CD14-positive monocyte (primary cell): ENCODE measurements around the gene NLE1. TPM values are rescaled to one million over a fixed set of nuclear protein-coding genes. Genes with fewer than 3 reads are reported as not detected.
A peak's percentile ranks its signal among the peaks of the same experiment; 100 is the strongest.

Experiments used
- DNase-seq, 3 donors: peaks; one replicate each; pipeline ENCODE4 v3.0.0-alpha.2; 2011 to 2022
- H2AFZ ChIP-seq: 2 replicates; pipeline ENCODE4 v1.6.0; 2012; ENCODE audit warnings: mild to moderate bottlenecking, low read depth, low read length, inconsistent platforms; ENCODE audit not compliant: insufficient read depth, poor library complexity, severe bottlenecking
- H3K27ac ChIP-seq, 2 donors: 1 replicate in 1 of 2; 2 replicates in 1 of 2; pipeline ENCODE4 v1.5.1; 2012 to 2013; ENCODE audit warnings: low read length in 2 of 2, control low read depth in 1 of 2, inconsistent platforms in 1 of 2, low read depth in 1 of 2, mild to moderate bottlenecking in 1 of 2
- H3K27me3 ChIP-seq, 2 donors: one replicate each; pipeline versions ENCODE4 v1.6.0 to v1.6.1; 2011 to 2013; ENCODE audit warnings: low read length in 2 of 2; ENCODE audit not compliant: control insufficient read depth in 2 of 2, insufficient read depth in 2 of 2
- H3K36me3 ChIP-seq, 2 donors: replicated peaks in 1 of 2; 1 replicate in 1 of 2; 2 replicates in 1 of 2; pipeline versions ENCODE4 v1.5.1 to v1.6.1; 2012 to 2013; ENCODE audit warnings: low read length in 2 of 2, control low read depth in 1 of 2, inconsistent platforms in 1 of 2, mild to moderate bottlenecking in 1 of 2; ENCODE audit not compliant: insufficient read depth in 2 of 2, control insufficient read depth in 1 of 2
- H3K4me1 ChIP-seq, 2 donors: 1 replicate in 1 of 2; 2 replicates in 1 of 2; pipeline versions ENCODE4 v1.5.1 to v1.6.1; 2012 to 2013; ENCODE audit warnings: low read length in 2 of 2, control low read depth in 1 of 2, inconsistent platforms in 1 of 2, mild to moderate bottlenecking in 1 of 2, moderate library complexity in 1 of 2; ENCODE audit not compliant: insufficient read depth in 2 of 2, control insufficient read depth in 1 of 2
- H3K4me2 ChIP-seq: replicated peaks from 2 replicates; pipeline ENCODE3; 2012; ENCODE audit warnings: low read length, moderate library complexity, mild to moderate bottlenecking; ENCODE audit not compliant: poor library complexity, severe bottlenecking; ENCODE audit errors: extremely low read depth
- H3K4me3 ChIP-seq, 3 experiments: fragments of 200-600 bp in 1 of 3; sonication (generic) in 1 of 3; replicated peaks in 1 of 3; 1 replicate in 2 of 3; 2 replicates in 1 of 3; pipeline ENCODE4 v1.5.1; 2011 to 2013; ENCODE audit warnings: low read length in 3 of 3, mild to moderate bottlenecking in 3 of 3, control low read depth in 2 of 3, low read depth in 2 of 3, inconsistent platforms in 1 of 3, moderate library complexity in 1 of 3
- H3K79me2 ChIP-seq: 2 replicates; pipeline ENCODE4 v1.6.0; 2012; ENCODE audit warnings: mild to moderate bottlenecking, control low read depth, inconsistent platforms, low read length, moderate library complexity; ENCODE audit not compliant: insufficient read depth
- H3K9ac ChIP-seq: 2 replicates; pipeline ENCODE4 v1.6.0; 2017; ENCODE audit warnings: low read length, mild to moderate bottlenecking; ENCODE audit not compliant: insufficient read depth, poor library complexity, severe bottlenecking
- H3K9me3 ChIP-seq, 2 donors: replicated peaks in 1 of 2; 1 replicate in 1 of 2; 2 replicates in 1 of 2; pipeline versions ENCODE4 v1.5.1 to v1.6.1; 2012 to 2013; ENCODE audit warnings: low read length in 2 of 2, control low read depth in 1 of 2; ENCODE audit not compliant: control insufficient read depth in 1 of 2, insufficient read depth in 1 of 2
- H4K20me1 ChIP-seq: 2 replicates; pipeline ENCODE4 v1.6.0; 2012; ENCODE audit warnings: mild to moderate bottlenecking, low read length, control low read depth, moderate library complexity; ENCODE audit not compliant: insufficient read depth
- H3K27ac Mint-ChIP-seq, 7 donors: one replicate each; pipeline ENCODE4 v1.8.0; 2020; ENCODE audit warnings: mild to moderate bottlenecking in 7 of 7, mixed read lengths in 7 of 7, moderate library complexity in 6 of 7, inconsistent platforms in 2 of 7
- H3K27me3 Mint-ChIP-seq, 3 donors: one replicate each; pipeline ENCODE4 v1.8.0; 2021 to 2022; ENCODE audit warnings: low read depth in 3 of 3, mild to moderate bottlenecking in 3 of 3, mixed read lengths in 3 of 3, moderate library complexity in 3 of 3, inconsistent platforms in 1 of 3
- H3K36me3 Mint-ChIP-seq, 2 donors: one replicate each; pipeline ENCODE4 v1.8.0; 2020; ENCODE audit warnings: mixed read lengths in 2 of 2, inconsistent platforms in 1 of 2, mild to moderate bottlenecking in 1 of 2
- H3K4me1 Mint-ChIP-seq: one replicate; pipeline ENCODE4 v1.8.0; 2020; ENCODE audit warnings: mild to moderate bottlenecking, mixed read lengths
- H3K4me3 Mint-ChIP-seq, 2 donors: one replicate each; pipeline ENCODE4 v1.8.0; 2020; ENCODE audit warnings: mild to moderate bottlenecking in 2 of 2, mixed read lengths in 2 of 2, moderate library complexity in 1 of 2
- H3K9me3 Mint-ChIP-seq, 7 donors: one replicate each; pipeline ENCODE4 v1.8.0; 2020 to 2022; ENCODE audit warnings: mixed read lengths in 7 of 7, mild to moderate bottlenecking in 6 of 7, moderate library complexity in 6 of 7, inconsistent platforms in 2 of 7
- WGBS: methylation state at CpG from one replicate; pipeline ENCODE4 v1.1.5; 2013; ENCODE audit warnings: missing lambda C conversion rate; ENCODE audit not compliant: insufficient coverage; 5-methylcytosine and 5-hydroxymethylcytosine counted together
- intact Hi-C, 2 donors: fragments of 100-400 bp; cut with micrococcal nuclease; formaldehyde crosslinking; loops; one replicate each; pipeline versions ENCODE4 v1.15.0 to v1.15.1; 2023
- polyA plus RNA-seq, 3 donors: library from polyadenylated mRNA; depleted of rRNA in 1 of 3; unstranded in 2 of 3; stranded (reverse) in 1 of 3; fragments of 300-500 nt in 2 of 3; fragments of >200 nt in 1 of 3; fragmentation: Illumina TruSeq in 2 of 3; gene quantifications; 1 replicate in 2 of 3; 2 replicates in 1 of 3; pipeline ENCODE4 v1.2.3, GENCODE V29; 2012 to 2021
- TF ChIP-seq, protein P1 (sequence below): fragments of 200-600 bp; IDR thresholded peaks from one replicate; pipeline ENCODE4 v1.8.0; 2022; ENCODE audit warnings: antibody characterized with exemption, mild to moderate bottlenecking

The NLE1 gene
- polyA plus RNA-seq, 3 donors: 1.6 to 3.6 (median 2.2) TPM

DNA sequence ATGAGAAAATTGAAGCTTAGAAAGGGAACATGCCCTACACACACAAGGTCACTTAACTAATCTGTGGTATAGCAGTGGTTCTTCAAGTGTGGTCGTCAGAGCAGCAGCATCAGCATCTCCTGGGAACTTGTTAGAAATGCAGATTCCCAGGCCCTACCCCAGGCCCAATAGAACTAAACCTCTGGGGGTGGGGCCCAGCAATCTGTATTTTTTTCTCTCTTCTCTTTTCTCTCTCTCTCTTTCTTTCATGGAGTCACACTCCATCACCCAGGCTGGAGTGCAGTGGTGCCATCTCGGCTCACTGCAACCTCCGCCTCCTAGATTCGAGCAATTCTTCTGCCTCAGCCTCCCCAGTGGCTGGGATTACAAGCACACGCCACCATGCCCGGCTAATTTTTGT is 3.9 kb downstream of the NLE1 start:
- Mint-ChIP-seq H3K36me3 (peaks cover 53 to 56% of the 10 kb centered on the region in 2 donors), H3K9me3 (no peaks in the 10 kb centered on the region), H3K27ac (peak overlapping the region in 1 of 7 donors; percentile 38), H3K4me3 (no peak overlapping the region), H3K4me1 (peaks cover 11% of the 10 kb centered on the region), H3K27me3 (peaks cover 0 to 2% (median 0%) of the 10 kb centered on the region in 3 donors)
- Histone ChIP-seq H2AFZ (no peak overlapping the region), H3K4me3 (no peak overlapping the region), H3K4me2 (no peak overlapping the region), H3K9ac (no peak overlapping the region), H3K36me3 (peaks cover 56 to 64% of the 10 kb centered on the region in 2 donors), H3K4me1 (peaks cover 0 to 13% of the 10 kb centered on the region in 2 donors), H3K9me3 (no peaks in the 10 kb centered on the region), H3K27ac (no peak overlapping the region), H3K79me2 (peaks cover 11% of the 10 kb centered on the region), H3K27me3 (no peaks in the 10 kb centered on the region), H4K20me1 (no peaks in the 10 kb centered on the region)
- TF ChIP-seq, protein P1, sequence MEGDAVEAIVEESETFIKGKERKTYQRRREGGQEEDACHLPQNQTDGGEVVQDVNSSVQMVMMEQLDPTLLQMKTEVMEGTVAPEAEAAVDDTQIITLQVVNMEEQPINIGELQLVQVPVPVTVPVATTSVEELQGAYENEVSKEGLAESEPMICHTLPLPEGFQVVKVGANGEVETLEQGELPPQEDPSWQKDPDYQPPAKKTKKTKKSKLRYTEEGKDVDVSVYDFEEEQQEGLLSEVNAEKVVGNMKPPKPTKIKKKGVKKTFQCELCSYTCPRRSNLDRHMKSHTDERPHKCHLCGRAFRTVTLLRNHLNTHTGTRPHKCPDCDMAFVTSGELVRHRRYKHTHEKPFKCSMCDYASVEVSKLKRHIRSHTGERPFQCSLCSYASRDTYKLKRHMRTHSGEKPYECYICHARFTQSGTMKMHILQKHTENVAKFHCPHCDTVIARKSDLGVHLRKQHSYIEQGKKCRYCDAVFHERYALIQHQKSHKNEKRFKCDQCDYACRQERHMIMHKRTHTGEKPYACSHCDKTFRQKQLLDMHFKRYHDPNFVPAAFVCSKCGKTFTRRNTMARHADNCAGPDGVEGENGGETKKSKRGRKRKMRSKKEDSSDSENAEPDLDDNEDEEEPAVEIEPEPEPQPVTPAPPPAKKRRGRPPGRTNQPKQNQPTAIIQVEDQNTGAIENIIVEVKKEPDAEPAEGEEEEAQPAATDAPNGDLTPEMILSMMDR: no peak
- 83% methylated on average over 1 of the region's 6 CpGs for whole genome bisulfite sequencing
- intact Hi-C loops: no loop called here
- DNase-seq: no peak

DNA sequence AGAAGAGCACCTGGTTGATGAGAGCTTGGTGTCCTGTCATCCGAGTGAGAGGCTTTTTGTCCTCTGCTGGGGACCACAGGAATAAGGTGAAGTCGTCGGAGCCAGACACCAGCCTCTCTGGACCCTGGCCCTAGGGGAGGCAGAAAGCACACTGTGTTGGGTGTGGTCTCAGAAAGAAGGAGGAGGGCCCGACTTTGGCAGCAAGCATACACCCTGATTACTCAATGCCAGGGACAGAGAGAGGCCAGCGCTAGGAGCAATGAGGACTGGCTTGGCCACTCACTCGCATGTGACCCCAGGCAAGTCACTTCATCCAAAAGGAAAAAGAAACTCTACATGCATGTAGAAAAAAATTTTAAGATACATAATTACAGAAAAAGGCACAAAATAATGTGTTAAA is 6.8 kb downstream of the NLE1 start:
- Mint-ChIP-seq H3K36me3 (peaks cover 79 to 81% of the 10 kb centered on the region in 2 donors), H3K9me3 (no peaks in the 10 kb centered on the region), H3K4me3 (no peak overlapping the region), H3K27me3 (peaks cover 0 to 2% (median 0%) of the 10 kb centered on the region in 3 donors), H3K27ac (no peak overlapping the region), H3K4me1 (no peaks in the 10 kb centered on the region)
- Histone ChIP-seq H3K27me3 (no peaks in the 10 kb centered on the region), H2AFZ (no peak overlapping the region), H3K9ac (no peak overlapping the region), H3K4me1 (no peaks in the 10 kb centered on the region), H3K27ac (no peak overlapping the region), H3K36me3 (peaks cover 76 to 88% of the 10 kb centered on the region in 2 donors), H3K9me3 (no peaks in the 10 kb centered on the region), H3K79me2 (no peaks in the 10 kb centered on the region), H3K4me3 (no peak overlapping the region), H4K20me1 (no peaks in the 10 kb centered on the region), H3K4me2 (no peak overlapping the region)
- TF ChIP-seq, protein P1: no peak
- 100% methylated on average over 3 of the region's 6 CpGs for WGBS
- intact Hi-C loops: no loop called here
- DNase-seq: no peak
